Measurements from ENCODE around the gene CDH18.

CDH18 gene, protein sequence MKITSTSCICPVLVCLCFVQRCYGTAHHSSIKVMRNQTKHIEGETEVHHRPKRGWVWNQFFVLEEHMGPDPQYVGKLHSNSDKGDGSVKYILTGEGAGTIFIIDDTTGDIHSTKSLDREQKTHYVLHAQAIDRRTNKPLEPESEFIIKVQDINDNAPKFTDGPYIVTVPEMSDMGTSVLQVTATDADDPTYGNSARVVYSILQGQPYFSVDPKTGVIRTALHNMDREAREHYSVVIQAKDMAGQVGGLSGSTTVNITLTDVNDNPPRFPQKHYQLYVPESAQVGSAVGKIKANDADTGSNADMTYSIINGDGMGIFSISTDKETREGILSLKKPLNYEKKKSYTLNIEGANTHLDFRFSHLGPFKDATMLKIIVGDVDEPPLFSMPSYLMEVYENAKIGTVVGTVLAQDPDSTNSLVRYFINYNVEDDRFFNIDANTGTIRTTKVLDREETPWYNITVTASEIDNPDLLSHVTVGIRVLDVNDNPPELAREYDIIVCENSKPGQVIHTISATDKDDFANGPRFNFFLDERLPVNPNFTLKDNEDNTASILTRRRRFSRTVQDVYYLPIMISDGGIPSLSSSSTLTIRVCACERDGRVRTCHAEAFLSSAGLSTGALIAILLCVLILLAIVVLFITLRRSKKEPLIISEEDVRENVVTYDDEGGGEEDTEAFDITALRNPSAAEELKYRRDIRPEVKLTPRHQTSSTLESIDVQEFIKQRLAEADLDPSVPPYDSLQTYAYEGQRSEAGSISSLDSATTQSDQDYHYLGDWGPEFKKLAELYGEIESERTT

GRCh38 chr5:19987612-19988361 lies at the start of gene CDH18:
Gene CDH18 (minus strand): TSS chr5:19988200. CDS start chr5:19838986, 149,214 bp downstream.
- no peak for DNase-seq (ENCODE audit: low read depth)

DNA sequence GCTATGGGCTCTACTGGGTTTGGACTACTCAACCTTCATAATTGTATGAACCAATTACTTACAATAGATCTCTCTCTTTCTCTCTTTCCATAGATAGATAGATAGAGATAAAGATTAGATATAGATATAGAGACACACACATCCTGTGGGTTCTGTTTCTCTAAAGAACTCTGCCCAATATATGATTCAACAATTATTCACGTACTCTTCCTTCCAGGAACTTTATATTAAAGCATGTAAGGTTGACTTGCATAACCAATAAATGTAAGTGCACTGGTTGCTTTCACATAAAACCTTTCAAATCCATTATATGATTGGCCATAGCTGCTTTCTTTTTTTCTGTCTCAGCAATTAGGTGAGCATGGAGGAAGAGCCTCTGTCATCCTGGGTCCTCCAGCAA lies 46.7 kb upstream of the CDH18 start:
- no peak for DNase-seq (ENCODE audit: low read depth)

GRCh38 chr5:20033881-20034280 lies 45.9 kb upstream of the CDH18 start:
- DNase-seq (ENCODE audit: low read depth), result no peak

- DNase-seq (ENCODE audit: low read depth), result no peak
Observed at GRCh38 chr5:20032896-20033295, 44.9 kb upstream of the CDH18 start.

GRCh38 chr5:20030125-20030524 lies 42.1 kb upstream of the CDH18 start:
- no peak for DNase-seq (ENCODE audit: low read depth)

DNA sequence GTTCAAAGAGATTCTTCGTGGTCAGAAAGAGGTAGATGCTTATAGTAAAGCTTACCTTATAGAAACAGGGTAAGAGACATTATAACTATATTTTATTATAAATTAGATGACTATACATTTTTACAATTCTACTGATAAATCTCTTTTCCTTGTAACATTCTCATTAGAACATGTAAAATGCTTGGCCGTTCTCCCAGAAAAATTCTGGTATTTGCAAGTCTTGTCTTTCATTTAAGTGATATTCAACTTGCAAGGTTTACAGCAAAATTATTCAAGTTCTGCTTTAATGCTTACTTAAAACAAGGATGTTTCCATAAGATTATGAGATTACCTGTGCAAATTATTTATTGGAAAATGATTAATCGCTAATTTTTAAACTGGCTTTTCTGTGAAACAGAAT lies 41.3 kb upstream of the CDH18 start:
- no peak for DNase-seq (ENCODE audit: low read depth)

DNA sequence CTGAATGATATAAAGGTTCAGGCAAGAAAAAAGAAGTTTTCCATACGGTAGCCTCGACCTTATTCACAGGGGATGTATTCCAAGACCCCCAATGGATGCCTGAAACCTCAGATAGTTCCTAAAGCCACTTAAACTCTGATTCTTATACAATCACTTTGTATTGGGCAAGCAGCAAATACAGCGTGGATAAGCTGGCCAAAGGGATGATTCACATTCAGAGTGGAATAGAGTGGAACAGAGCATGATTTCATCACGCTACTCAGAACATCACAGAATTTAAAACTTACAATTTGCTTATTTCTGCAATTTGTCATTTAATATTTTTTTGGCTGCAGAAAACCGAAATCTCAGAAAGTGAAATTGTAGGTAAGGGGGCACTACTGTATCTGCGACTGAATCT lies 40.5 kb upstream of the CDH18 start:
- no peak for DNase-seq (ENCODE audit: low read depth)

DNA sequence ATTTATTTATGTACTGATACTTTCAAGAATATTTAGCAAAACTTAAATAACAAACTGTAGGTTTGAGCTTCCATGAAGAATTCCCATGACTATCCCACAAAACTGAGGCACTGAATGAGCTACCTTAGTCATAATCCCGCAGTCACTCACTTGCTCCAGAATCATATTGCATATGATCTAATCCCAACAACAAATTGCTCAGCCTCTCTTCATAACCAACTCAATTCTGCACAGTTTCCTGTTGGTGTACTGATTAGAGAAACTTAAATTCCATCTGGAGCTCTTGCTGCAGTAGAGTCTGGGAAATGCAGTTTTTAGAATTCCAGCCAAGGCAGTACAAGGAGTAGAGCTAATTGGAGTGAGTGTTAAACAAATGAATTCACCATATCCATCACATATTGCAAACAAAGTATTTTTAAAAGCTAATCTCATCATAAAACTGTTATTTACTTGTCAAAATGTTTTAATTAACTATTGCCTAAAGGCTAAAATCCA lies 35.7 kb upstream of the CDH18 start:
- DNase-seq (ENCODE audit: low read depth), result no peak

DNA sequence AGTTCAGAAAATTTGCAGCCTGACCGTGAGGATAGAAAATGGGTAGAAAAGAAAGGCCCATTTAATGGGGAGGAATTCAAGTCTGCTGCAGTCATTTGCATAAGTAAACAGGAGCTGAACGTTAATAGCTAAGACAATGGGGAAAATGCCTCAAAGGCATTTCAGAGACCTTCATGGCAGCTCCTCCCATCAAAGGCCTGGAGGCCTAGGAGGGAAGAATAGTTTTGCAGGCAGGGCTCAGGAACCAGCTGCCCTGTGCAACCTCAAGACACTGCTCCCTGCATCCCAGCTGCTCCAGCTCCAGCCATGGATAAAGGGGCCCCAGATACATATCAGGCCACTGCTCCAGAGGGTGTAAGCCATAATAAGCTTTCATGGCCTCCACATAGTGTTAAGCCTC lies 32.2 kb upstream of the CDH18 start:
- no peak for DNase-seq (ENCODE audit: low read depth)

- no peak for DNase-seq (ENCODE audit: low read depth)
Observed at GRCh38 chr5:20017021-20017420, 29.0 kb upstream of the CDH18 start.

GRCh38 chr5:20000416-20000815 lies 12.4 kb upstream of the CDH18 start:
- DNase-seq (ENCODE audit: low read depth), result no peak

DNA sequence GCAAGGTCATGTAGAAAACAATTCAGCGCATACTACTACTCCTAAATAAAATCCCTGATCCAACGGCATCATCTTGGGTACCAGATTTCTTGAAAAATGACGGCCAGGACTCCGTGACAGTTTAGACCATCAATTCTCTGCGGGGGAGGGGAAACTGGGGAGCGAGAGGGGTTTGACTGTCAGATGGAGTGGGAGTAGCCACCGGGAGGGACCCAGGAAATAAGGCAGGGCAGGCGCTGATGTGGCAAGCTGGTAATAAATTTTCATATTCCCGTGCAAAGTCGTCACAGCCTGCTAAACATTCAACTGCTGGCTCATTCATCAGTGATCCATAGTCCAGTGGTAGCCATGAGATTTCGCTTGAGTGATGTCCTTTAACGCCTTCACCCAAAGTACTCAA lies 457 bp upstream of the CDH18 start:
- DNase-seq (ENCODE audit: low read depth), result no peak

- DNase-seq (ENCODE audit: low read depth), result no peak
Observed at GRCh38 chr5:19986806-19987205, 1.2 kb downstream of the CDH18 start.

- DNase-seq (ENCODE audit: low read depth), result no peak
Observed at GRCh38 chr5:19986031-19986619, 1.9 kb downstream of the CDH18 start.

DNA sequence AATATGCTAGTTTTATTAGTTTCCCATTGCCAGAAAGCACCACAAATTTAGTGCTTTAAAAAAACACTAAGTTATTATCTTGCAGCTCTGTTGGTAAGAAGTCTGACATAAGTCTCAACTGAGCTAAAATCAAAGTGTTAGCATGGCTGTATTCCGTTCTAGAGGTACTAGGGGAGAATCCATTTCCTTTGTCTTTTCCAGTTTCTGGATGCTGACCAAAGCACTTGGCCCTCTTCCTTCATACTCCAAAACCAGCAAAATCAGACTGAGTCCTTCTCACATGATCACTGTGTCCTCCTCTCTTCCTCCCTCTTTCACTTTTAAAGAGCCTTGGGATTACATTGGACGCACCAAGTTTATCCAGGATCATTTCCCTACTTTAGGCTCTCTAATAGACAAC lies 9.5 kb downstream of the CDH18 start:
- no peak for DNase-seq (ENCODE audit: low read depth)

GRCh38 chr5:19977099-19977498 lies 10.9 kb downstream of the CDH18 start:
- DNase-seq (ENCODE audit: low read depth), result no peak

DNA sequence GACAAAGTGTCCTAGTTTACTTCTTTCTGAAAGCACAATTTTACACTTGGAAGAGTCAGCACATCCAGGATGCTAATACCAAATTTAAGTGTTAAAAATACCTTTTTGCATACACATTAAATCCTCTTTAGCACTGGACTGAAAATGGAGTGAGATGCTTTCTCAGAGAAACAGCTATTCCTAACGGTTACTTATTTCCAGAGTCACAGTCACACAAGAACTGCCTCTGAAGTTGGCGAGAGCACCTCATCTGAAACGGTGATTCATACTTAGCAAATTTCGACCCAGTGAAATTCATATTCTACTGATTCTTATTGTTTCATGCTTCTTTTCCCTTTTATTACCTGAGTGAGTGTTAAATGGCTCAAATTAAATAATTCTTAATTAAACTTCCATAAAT lies 12.2 kb downstream of the CDH18 start:
- no peak for DNase-seq (ENCODE audit: low read depth)

DNA sequence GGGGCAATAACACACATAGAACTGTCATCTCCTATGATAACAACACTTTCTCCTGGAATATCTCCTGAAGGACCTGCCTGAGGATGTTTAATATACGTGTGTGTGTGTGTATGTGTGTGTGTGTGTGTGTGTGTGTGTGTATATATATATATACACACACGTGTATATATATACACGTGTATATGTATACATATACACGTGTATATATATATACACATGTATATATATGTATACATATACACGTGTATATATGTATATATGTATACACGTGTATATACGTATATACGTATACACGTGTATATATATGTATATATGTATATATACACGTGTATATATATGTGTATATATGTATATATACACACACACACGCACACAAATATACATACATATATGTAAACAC lies 27.5 kb downstream of the CDH18 start:
- DNase-seq (ENCODE audit: low read depth), result no peak

DNA sequence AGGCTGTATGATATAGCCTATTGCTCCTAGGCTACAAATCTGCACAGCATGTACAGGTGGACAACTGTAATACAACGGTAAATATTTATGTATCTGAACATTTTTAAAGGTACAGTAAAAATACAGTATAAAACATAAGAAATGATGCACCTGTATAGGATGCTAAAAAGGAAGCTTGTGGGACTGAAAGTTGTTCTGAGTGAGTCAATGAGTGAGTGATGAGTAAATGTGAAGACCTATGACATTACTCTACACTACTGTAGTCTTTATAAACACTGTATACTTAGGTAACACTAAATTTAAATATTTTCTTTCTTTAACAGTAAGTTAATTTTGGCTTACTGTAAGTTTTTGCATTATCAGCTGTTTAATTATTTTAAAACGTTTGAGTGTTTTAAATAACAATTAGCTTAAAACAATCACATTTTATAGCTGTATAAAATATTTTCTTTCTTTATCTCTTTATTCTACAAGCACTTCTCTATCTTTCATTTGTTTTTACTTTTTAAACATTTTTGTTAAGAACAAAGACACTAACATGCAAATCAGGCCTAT lies 28.1 kb downstream of the CDH18 start:
- no peak for DNase-seq (ENCODE audit: low read depth)

DNA sequence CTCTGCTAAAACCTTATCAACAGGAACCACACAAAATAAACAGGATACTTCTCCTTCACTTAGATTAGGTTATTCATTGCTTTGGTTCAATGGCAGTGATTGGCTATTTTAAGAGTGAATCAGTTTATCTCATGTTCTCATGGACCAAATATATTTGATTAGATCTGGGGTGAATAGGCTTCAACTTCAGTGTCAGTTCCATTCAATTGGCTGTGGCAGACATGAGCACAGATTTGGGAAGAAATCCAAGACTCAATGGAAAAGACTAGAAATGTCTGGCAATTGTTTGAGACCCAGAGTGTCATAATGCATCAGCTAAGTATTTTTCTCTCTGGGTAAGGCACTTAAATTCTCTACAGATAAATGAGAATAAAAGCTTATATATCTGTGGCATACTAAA lies 37.1 kb downstream of the CDH18 start:
- DNase-seq (ENCODE audit: low read depth), result no peak

GRCh38 chr5:19940192-19940591 lies 47.8 kb downstream of the CDH18 start:
- no peak for DNase-seq (ENCODE audit: low read depth)

DNA sequence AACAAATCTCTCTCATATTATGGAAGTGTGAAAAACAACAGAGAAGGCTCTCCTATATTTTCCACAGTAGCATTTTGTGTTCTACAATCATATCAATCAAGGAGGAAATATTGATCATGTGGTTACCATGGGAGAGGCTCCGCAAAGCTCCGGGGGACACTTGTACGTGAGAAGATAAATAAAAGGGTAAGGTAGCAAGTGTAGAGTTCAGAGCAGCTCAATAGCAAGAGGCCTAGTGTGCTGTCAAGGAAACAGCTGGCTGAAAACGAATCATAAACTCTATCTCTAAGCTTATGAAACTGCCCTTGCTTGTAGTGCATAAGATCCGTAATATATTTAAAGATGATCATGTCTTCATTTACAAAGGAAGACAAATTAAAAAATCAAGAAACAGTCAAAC lies 57.5 kb downstream of the CDH18 start:
- no peak for DNase-seq (ENCODE audit: low read depth)

Data from HS-5 (cell line).